IMR-90 (cell line): ENCODE results near the gene INTS3. TPM values are rescaled to one million over a fixed set of nuclear protein-coding genes. Genes with fewer than 3 reads are reported as not detected.

ENCODE experiments used
- ATAC-seq: fragments of 200-7000 bp; cut with Tn5 transposase; 2 replicates; pipeline ENCODE4 v1.9.1; 2020; ENCODE audit warnings: low read depth, mild to moderate bottlenecking, moderate library complexity
- BruUV-seq: library from RNA; stranded (reverse); fragments of 400-500 nt; replicated peaks from 2 replicates; lab custom pipeline; 2021; lab: Mats Ljungman, UMichigan
- CTCF ChIA-PET: fragments of 300-600 bp; formaldehyde crosslinking; extraction: SDS; loops from one replicate; lab custom pipeline; 2021; ENCODE audit warnings: antibody characterized with exemption; lab: Yijun Ruan, JAX
- POLR2A ChIA-PET: fragments of 300-600 bp; sonication (Branson Sonifier 250); formaldehyde crosslinking; loops from one replicate; lab custom pipeline; 2022; ENCODE audit warnings: antibody characterized with exemption; ENCODE audit not compliant: unreplicated experiment; lab: Charles Lee
- DNase-seq: peaks from one replicate; pipeline ENCODE4 v3.0.0; 2013
- H2AFZ ChIP-seq: replicated peaks from 2 replicates; pipeline ENCODE3; 2013; ENCODE audit warnings: low read length, mild to moderate bottlenecking; ENCODE audit not compliant: poor library complexity
- H2AK5ac ChIP-seq: 2 replicates; pipeline ENCODE4 v1.6.1; 2013; ENCODE audit warnings: low read depth, low read length, inconsistent platforms
- H2AK9ac ChIP-seq: replicated peaks from 2 replicates; pipeline ENCODE3; 2013; ENCODE audit warnings: mild to moderate bottlenecking, low read depth, low read length, moderate library complexity; ENCODE audit not compliant: poor library complexity
- H2BK120ac ChIP-seq: 2 replicates; pipeline ENCODE4 v1.6.1; 2013; ENCODE audit warnings: low read depth, low read length, inconsistent platforms
- H2BK15ac ChIP-seq: 3 replicates; pipeline ENCODE4 v1.6.1; 2013; ENCODE audit warnings: low read depth, low read length, inconsistent platforms
- H2BK20ac ChIP-seq: 2 replicates; pipeline ENCODE4 v1.6.1; 2013; ENCODE audit warnings: low read depth, mild to moderate bottlenecking, inconsistent platforms, low read length, moderate library complexity
- H2BK5ac ChIP-seq: 2 replicates; pipeline ENCODE4 v1.6.1; 2013; ENCODE audit warnings: mild to moderate bottlenecking, low read depth, low read length, inconsistent platforms; ENCODE audit not compliant: poor library complexity, severe bottlenecking
- H3K14ac ChIP-seq: replicated peaks from 2 replicates; pipeline ENCODE4 v1.6.1; 2013; ENCODE audit warnings: low read depth, low read length, inconsistent platforms
- H3K18ac ChIP-seq: 2 replicates; pipeline ENCODE4 v1.6.1; 2013; ENCODE audit warnings: low read depth, low read length, control low read depth
- H3K23ac ChIP-seq: 2 replicates; pipeline ENCODE4 v1.6.1; 2013; ENCODE audit warnings: low read depth, low read length, inconsistent platforms
- H3K27ac ChIP-seq: 2 replicates; pipeline ENCODE4 v1.5.1; 2013; ENCODE audit warnings: mild to moderate bottlenecking, control low read depth, low read length; ENCODE audit not compliant: insufficient read depth
- H3K27me3 ChIP-seq: 2 replicates; pipeline ENCODE4 v1.6.1; 2013; ENCODE audit warnings: low read length; ENCODE audit not compliant: control insufficient read depth, insufficient read depth
- H3K36me3 ChIP-seq: 2 replicates; pipeline ENCODE4 v1.6.1; 2013; ENCODE audit warnings: low read length, mixed read lengths; ENCODE audit not compliant: control insufficient read depth, insufficient read depth
- H3K4ac ChIP-seq: 2 replicates; pipeline ENCODE4 v1.6.1; 2013; ENCODE audit warnings: low read depth, low read length, inconsistent platforms
- H3K4me1 ChIP-seq: 2 replicates; pipeline ENCODE4 v1.6.1; 2013; ENCODE audit warnings: low read length, mixed read lengths; ENCODE audit not compliant: control insufficient read depth, insufficient read depth
- H3K4me2 ChIP-seq: 2 replicates; pipeline ENCODE4 v1.6.1; 2013; ENCODE audit warnings: low read depth, mild to moderate bottlenecking, control low read depth, low read length, moderate library complexity
- H3K4me3 ChIP-seq: 2 replicates; pipeline ENCODE4 v1.5.1; 2013; ENCODE audit warnings: low read depth, mild to moderate bottlenecking, control low read depth, low read length, moderate library complexity; ENCODE audit not compliant: insufficient read depth
- H3K56ac ChIP-seq: 2 replicates; pipeline ENCODE4 v1.6.1; 2013; ENCODE audit warnings: low read length, inconsistent platforms; ENCODE audit not compliant: insufficient read depth; ENCODE audit errors: extremely low read depth
- H3K79me1 ChIP-seq, 2 experiments: 2 replicates each; pipeline ENCODE4 v1.6.1; 2013; ENCODE audit warnings: low read length in 2 of 2, inconsistent platforms in 1 of 2, low read depth in 1 of 2
- H3K9ac ChIP-seq: 2 replicates; pipeline ENCODE4 v1.6.1; 2013; ENCODE audit warnings: low read depth, low read length, control low read depth
- H3K9me1 ChIP-seq: 2 replicates; pipeline ENCODE4 v1.6.1; 2013; ENCODE audit warnings: low read length, inconsistent platforms; ENCODE audit not compliant: insufficient read depth
- H3K9me3 ChIP-seq: 2 replicates; pipeline ENCODE4 v1.6.1; 2013; ENCODE audit warnings: low read length; ENCODE audit not compliant: control insufficient read depth, insufficient read depth
- H4K20me1 ChIP-seq: 2 replicates; pipeline ENCODE4 v1.6.1; 2013; ENCODE audit warnings: low read length, inconsistent platforms; ENCODE audit not compliant: insufficient read depth
- H4K5ac ChIP-seq: 2 replicates; pipeline ENCODE4 v1.6.1; 2013; ENCODE audit warnings: mild to moderate bottlenecking, low read depth, low read length, control low read depth
- H4K8ac ChIP-seq, 2 experiments: 2 replicates each; pipeline ENCODE4 v1.6.1; 2013; ENCODE audit warnings: low read depth in 2 of 2, low read length in 2 of 2, control low read depth in 1 of 2, inconsistent platforms in 1 of 2
- H4K91ac ChIP-seq: 2 replicates; pipeline ENCODE4 v1.6.1; 2013; ENCODE audit warnings: low read depth, low read length, inconsistent platforms; ENCODE audit not compliant: insufficient read depth
- CEBPB ChIP-seq: IDR thresholded peaks from 2 replicates; pipeline ENCODE4 v1.6.1; 2012; ENCODE audit warnings: low read depth, low read length, improper control_type of control experiment
- CHD1 ChIP-seq: IDR thresholded peaks from 2 replicates; pipeline ENCODE4 v1.6.1; 2012; ENCODE audit warnings: low read depth, low read length, improper control_type of control experiment
- FOS ChIP-seq: fragments of 150-350 bp; IDR thresholded peaks from 2 replicates; pipeline ENCODE4 v1.6.1; 2016; ENCODE audit warnings: low read depth, low read length
- RFX5 ChIP-seq: IDR thresholded peaks from 2 replicates; pipeline ENCODE4 v1.8.0; 2012; ENCODE audit warnings: low read depth, mild to moderate bottlenecking, low read length, moderate library complexity
- WGBS, 2 experiments: methylation state at CpG; one replicate each; pipeline versions ENCODE4 v1.1.5 to v1.1.7; 2013; ENCODE audit warnings: missing lambda C conversion rate in 2 of 2; ENCODE audit not compliant: insufficient read length in 1 of 2; ENCODE audit errors: extremely low coverage in 2 of 2; 5-methylcytosine and 5-hydroxymethylcytosine counted together
- dilution Hi-C: fragments of 300-500 bp; cut with HindIII; formaldehyde crosslinking; loops from one replicate; pipeline ENCODE4 v1.14.3; 2018; ENCODE audit warnings: low sequenced_read_pairs; ENCODE audit not compliant: unreplicated experiment
- in situ Hi-C: fragments of 300-500 bp; cut with MboI; formaldehyde crosslinking; loops from 3 replicates; pipeline ENCODE4 v1.14.3; 2019; ENCODE audit warnings: low sequenced_read_pairs, inconsistent platforms, mixed read lengths
- intact Hi-C: fragments of 100-400 bp; cut with micrococcal nuclease; formaldehyde crosslinking; loops from 2 replicates; pipeline ENCODE4 v1.10.0; 2022
- microRNA-seq, 2 experiments: library from miRNA; stranded (forward) in 1 of 2; unstranded in 1 of 2; fragments of 10-50 nt in 1 of 2; fragments of <30 nt in 1 of 2; gene quantifications in 1 of 2; microRNA quantifications in 1 of 2; one replicate each; pipeline versions ENCODE3 to v1.1.0; 2013 to 2020; ENCODE audit not compliant: insufficient read depth in 1 of 2, insufficient read length in 1 of 2, unreplicated experiment in 1 of 2
- polyA plus RNA-seq, 3 experiments: library from polyadenylated mRNA; depleted of rRNA; stranded (reverse); fragments of >200 nt; gene quantifications; 2 replicates each; pipeline ENCODE4 v1.2.3, GENCODE V29; 2012; ENCODE audit warnings: low replicate concordance in 1 of 3
- small RNA-seq, 5 experiments: library from RNA; depleted of rRNA; stranded (forward); fragments of <200 nt; gene quantifications; one replicate each; pipeline ENCODE3, GENCODE V24; 2012
- total RNA-seq: library from RNA; depleted of rRNA; stranded (reverse); fragments of >200 nt; gene quantifications from 2 replicates; pipeline ENCODE4 v1.2.3, GENCODE V29; 2012; rRNA removed

Gene INTS3
- total and polyA plus RNA-seq, 2 of the 4 experiments (the other 2 are of a cell fraction): 33.5 to 59.4 TPM

DNA sequence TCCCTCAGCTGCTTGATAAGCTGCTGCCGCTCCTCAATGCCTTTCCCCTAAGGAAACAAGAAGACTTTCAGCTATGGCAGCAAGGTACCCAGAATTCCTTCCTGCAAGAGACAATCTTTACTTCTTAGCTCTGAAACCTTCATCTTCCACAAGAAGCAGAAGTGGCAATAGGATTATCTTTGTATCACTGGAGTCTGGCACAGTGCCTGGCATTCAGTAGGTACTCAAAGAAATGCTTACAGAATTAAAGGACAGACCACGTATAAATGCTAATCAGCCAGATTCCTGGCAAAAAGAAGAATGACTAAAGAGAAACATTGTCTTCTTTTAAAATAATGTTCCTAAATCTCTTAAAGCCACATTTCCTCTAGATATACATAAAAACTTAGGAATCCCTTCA lies 91.0 kb downstream of the INTS3 start:
- H3K4me1 ChIP-seq: no peaks in the 10 kb centered on the region
- no peak overlapping the region for H2AFZ ChIP-seq
- DNase-seq (no peak), ATAC-seq (no peak)
- no peak overlapping the region for H3K23ac ChIP-seq
- H3K9me3 ChIP-seq: no peaks in the 10 kb centered on the region
- H2AK5ac ChIP-seq: no peak overlapping the region
- H2AK9ac ChIP-seq: no peak overlapping the region
- no peak overlapping the region for H2BK120ac ChIP-seq
- dilution Hi-C loops: loop anchor here (25.0 kb wide), 1 partner anchor 93 kb away; the partner anchor contains the start of gene GATAD2B
- H3K4me3 ChIP-seq: no peak overlapping the region
- POLR2A ChIA-PET: no interaction called here
- no peaks in the 10 kb centered on the region for H4K20me1 ChIP-seq
- H3K27ac ChIP-seq: no peak overlapping the region
- peaks cover 30% of the 10 kb centered on the region for H3K36me3 ChIP-seq
- no peak overlapping the region for H2BK5ac ChIP-seq
- no peak overlapping the region for H4K5ac ChIP-seq
- H3K4me2 ChIP-seq: no peak overlapping the region
- no TSS peak for BruUV-seq
- no peak overlapping the region for H3K18ac ChIP-seq
- WGBS, 2 experiments: no CpG with 5 or more reads among the region's 2 CpGs
- CTCF ChIA-PET: interaction anchor here (1.2 kb wide), 1 partner anchor 15 kb away, joined by 5 read pairs; no protein-coding TSS in a partner anchor
- no peak overlapping the region for H3K9ac ChIP-seq
- TF ChIP-seq FOS: no peak
- TF ChIP-seq CHD1: no peak
- TF ChIP-seq CEBPB: no peak
- no peak for TF ChIP-seq RFX5
- H4K8ac ChIP-seq: no peak overlapping the region
- H3K14ac ChIP-seq: no peak overlapping the region
- H4K91ac ChIP-seq: no peak overlapping the region
- no peaks in the 10 kb centered on the region for H3K9me1 ChIP-seq
- H3K56ac ChIP-seq: no peak overlapping the region
- intact Hi-C loops: no loop called here
- no peak overlapping the region for H3K4ac ChIP-seq
- H3K79me1 ChIP-seq: peaks cover 0 to 5% of the 10 kb centered on the region in 2 experiments; a peak in 2 of 4 replicates
- H3K27me3 ChIP-seq: no peaks in the 10 kb centered on the region
- no peak overlapping the region for H2BK15ac ChIP-seq
- in situ Hi-C loops: no loop called here
- no peak overlapping the region for H2BK20ac ChIP-seq

Small RNA genes within 50 kb of the gene (microRNA-seq; reads per million reads assigned to microRNA genes)
- gene MIR8083 (ENCODE audit: insufficient read depth in 1 of 2, insufficient read length in 1 of 2, unreplicated experiment in 1 of 2) (0 reads per million in 2 experiments), gene RF00019 (ENCODE audit: insufficient read depth, insufficient read length) (not detected), gene RN7SL372P (ENCODE audit: insufficient read depth, insufficient read length) (not detected)

Small RNA genes within 50 kb of the gene (small RNA-seq; reads per million reads assigned to genes)
- gene MIR8083 (0 reads per million in 5 experiments), gene RF00019 (0 reads per million in 5 experiments), gene RN7SL372P (0 reads per million in 5 experiments)

Other genes starting within 250 kb of the INTS3 start
- 373 and 555 TPM in 2 replicates for gene S100A6, start 192.1 kb upstream of the INTS3 start, total RNA-seq
- 1,755 and 2,394 TPM in 2 replicates for gene S100A6, start 192.1 kb upstream of the INTS3 start, polyA plus RNA-seq (2012; rRNA removed)
- gene S100A5, start 187.1 kb upstream of the INTS3 start, total RNA-seq: 0.56 TPM in 1 of 2 replicates, not detected in the other
- 0.27 and 0.55 TPM in 2 replicates for gene S100A5, start 187.1 kb upstream of the INTS3 start, polyA plus RNA-seq (2012; rRNA removed)
- gene S100A4, start 182.2 kb upstream of the INTS3 start, total RNA-seq: 5.6 and 7.5 TPM in 2 replicates
- 15.0 and 16.6 TPM in 2 replicates for gene S100A4, start 182.2 kb upstream of the INTS3 start, polyA plus RNA-seq (2012; rRNA removed)
- 1.4 and 2.9 TPM in 2 replicates for gene S100A3, start 178.8 kb upstream of the INTS3 start, total RNA-seq
- gene S100A3, start 178.8 kb upstream of the INTS3 start, polyA plus RNA-seq (2012; rRNA removed): 4.5 and 6.2 TPM in 2 replicates
- gene S100A2, start 162.2 kb upstream of the INTS3 start, total RNA-seq: 3.6 and 4.4 TPM in 2 replicates
- 7.9 and 9.5 TPM in 2 replicates for gene S100A2, start 162.2 kb upstream of the INTS3 start, polyA plus RNA-seq (2012; rRNA removed)
- gene S100A16, start 114.9 kb upstream of the INTS3 start, total RNA-seq: 201 and 226 TPM in 2 replicates
- gene S100A16, start 114.9 kb upstream of the INTS3 start, polyA plus RNA-seq (2012; rRNA removed): 515 and 543 TPM in 2 replicates
- not detected in 2 replicates for gene S100A14, start 111.7 kb upstream of the INTS3 start, total RNA-seq
- 0.10 and 0.14 TPM in 2 replicates for gene S100A14, start 111.7 kb upstream of the INTS3 start, polyA plus RNA-seq (2012; rRNA removed)
- gene S100A13, start 100.5 kb upstream of the INTS3 start, total RNA-seq: 122 and 225 TPM in 2 replicates
- 468 and 529 TPM in 2 replicates for gene S100A13, start 100.5 kb upstream of the INTS3 start, polyA plus RNA-seq (2012; rRNA removed)
- 0.18 TPM in 1 of 2 replicates, not detected in the other for gene S100A1, start 99.6 kb upstream of the INTS3 start, total RNA-seq
- gene S100A1, start 99.6 kb upstream of the INTS3 start, polyA plus RNA-seq (2012; rRNA removed): 0.29 and 0.59 TPM in 2 replicates
- 33.9 and 38.9 TPM in 2 replicates for gene CHTOP, start 94.0 kb upstream of the INTS3 start, total RNA-seq
- 49.3 and 50.8 TPM in 2 replicates for gene CHTOP, start 94.0 kb upstream of the INTS3 start, polyA plus RNA-seq (2012; rRNA removed)
- gene SNAPIN, start 69.3 kb upstream of the INTS3 start, total RNA-seq: 37.2 and 40.9 TPM in 2 replicates
- gene SNAPIN, start 69.3 kb upstream of the INTS3 start, polyA plus RNA-seq (2012; rRNA removed): 37.4 and 39.1 TPM in 2 replicates
- 405 and 504 TPM in 2 replicates for gene ILF2, start 57.1 kb upstream of the INTS3 start, total RNA-seq
- gene ILF2, start 57.1 kb upstream of the INTS3 start, polyA plus RNA-seq (2012; rRNA removed): 269 and 273 TPM in 2 replicates
- gene NPR1, start 49.4 kb upstream of the INTS3 start, total RNA-seq: not detected in 2 replicates
- 0.02 and 0.03 TPM in 2 replicates for gene NPR1, start 49.4 kb upstream of the INTS3 start, polyA plus RNA-seq (2012; rRNA removed)
- gene SLC27A3, start 47.4 kb downstream of the INTS3 start, total RNA-seq: 1.9 and 3.2 TPM in 2 replicates
- 9.3 and 9.6 TPM in 2 replicates for gene SLC27A3, start 47.4 kb downstream of the INTS3 start, polyA plus RNA-seq (2012; rRNA removed)
- gene GATAD2B, start 194.9 kb downstream of the INTS3 start, total RNA-seq: 3.8 and 5.6 TPM in 2 replicates
- 6.1 and 6.2 TPM in 2 replicates for gene GATAD2B, start 194.9 kb downstream of the INTS3 start, polyA plus RNA-seq (2012; rRNA removed)
- gene DENND4B, start 218.7 kb downstream of the INTS3 start, total RNA-seq: 1.8 and 2.5 TPM in 2 replicates
- 25.2 and 33.3 TPM in 2 replicates for gene DENND4B, start 218.7 kb downstream of the INTS3 start, polyA plus RNA-seq (2012; rRNA removed)
- gene CRTC2, start 230.6 kb downstream of the INTS3 start, total RNA-seq: 1.9 and 2.7 TPM in 2 replicates
- gene CRTC2, start 230.6 kb downstream of the INTS3 start, polyA plus RNA-seq (2012; rRNA removed): 20.1 and 22.2 TPM in 2 replicates
- 94.7 and 97.7 TPM in 2 replicates for gene SLC39A1, start 235.5 kb downstream of the INTS3 start, total RNA-seq
- 84.6 and 89.1 TPM in 2 replicates for gene SLC39A1, start 235.5 kb downstream of the INTS3 start, polyA plus RNA-seq (2012; rRNA removed)
- 4.4 and 6.5 TPM in 2 replicates for gene CREB3L4, start 239.9 kb downstream of the INTS3 start, total RNA-seq
- gene CREB3L4, start 239.9 kb downstream of the INTS3 start, polyA plus RNA-seq (2012; rRNA removed): 8.3 and 9.8 TPM in 2 replicates
- gene JTB, start 249.6 kb downstream of the INTS3 start, total RNA-seq: 114 and 123 TPM in 2 replicates
- gene JTB, start 249.6 kb downstream of the INTS3 start, polyA plus RNA-seq (2012; rRNA removed): 138 and 153 TPM in 2 replicates